GM23338 (cell line): ENCODE measurements around the gene SLAMF6. TPM values are rescaled to one million over a fixed set of nuclear protein-coding genes. Genes with fewer than 3 reads are reported as not detected.

Source experiments
- CREB1 ChIP-seq: fragments of 250-450 bp; sonication (Bioruptor Pico); IDR thresholded peaks from 2 replicates; pipeline ENCODE4 v1.5.0; 2020; ENCODE audit warnings: low read depth, mild to moderate bottlenecking, moderate library complexity
- EZH2 ChIP-seq: fragments of 200-600 bp; sonication (generic); IDR thresholded peaks from one replicate; pipeline ENCODE4 v1.8.0; 2017; ENCODE audit warnings: antibody characterized with exemption, mild to moderate bottlenecking, low read depth; ENCODE audit not compliant: unreplicated experiment
- EZH2phosphoT487 ChIP-seq: fragments of 200-600 bp; sonication (generic); IDR thresholded peaks from one replicate; pipeline ENCODE4 v1.8.1; 2018; ENCODE audit warnings: antibody characterized with exemption; ENCODE audit not compliant: unreplicated experiment
- JUNB ChIP-seq: IDR thresholded peaks from one replicate; pipeline ENCODE4 v1.6.1; 2016; ENCODE audit warnings: antibody characterized with exemption; ENCODE audit not compliant: unreplicated experiment
- POLR2AphosphoS5 ChIP-seq: IDR thresholded peaks from 2 replicates; pipeline ENCODE4 v1.6.1; 2016; ENCODE audit warnings: antibody characterized with exemption, low read depth
- REST ChIP-seq: IDR thresholded peaks from one replicate; pipeline ENCODE4 v1.6.1; 2018; ENCODE audit warnings: antibody characterized with exemption; ENCODE audit not compliant: unreplicated experiment
- STAT1 ChIP-seq: IDR thresholded peaks from one replicate; pipeline ENCODE4 v1.6.1; 2016; ENCODE audit warnings: antibody characterized with exemption; ENCODE audit not compliant: unreplicated experiment
- ZNF462 ChIP-seq: fragments of 250-450 bp; sonication (Bioruptor Pico); IDR thresholded peaks from 2 replicates; pipeline ENCODE4 v1.5.0; 2020; ENCODE audit warnings: mild to moderate bottlenecking, moderate library complexity
- polyA plus RNA-seq: library from polyadenylated mRNA; unstranded; fragments of >200 nt; fragmentation: Nextera tagmentation; extraction: Ambion mirVana; gene quantifications from 2 replicates; pipeline ENCODE4 v1.2.1, GENCODE V29; 2016
- total RNA-seq: library from RNA; depleted of rRNA; stranded (reverse); fragments of >200 nt; shearing (Covaris generic); gene quantifications from 2 replicates; pipeline ENCODE4 v1.2.3, GENCODE V29; 2014

Gene SLAMF6
- total and polyA plus RNA-seq, 2 experiments from 2014 or later: not detected

DNA sequence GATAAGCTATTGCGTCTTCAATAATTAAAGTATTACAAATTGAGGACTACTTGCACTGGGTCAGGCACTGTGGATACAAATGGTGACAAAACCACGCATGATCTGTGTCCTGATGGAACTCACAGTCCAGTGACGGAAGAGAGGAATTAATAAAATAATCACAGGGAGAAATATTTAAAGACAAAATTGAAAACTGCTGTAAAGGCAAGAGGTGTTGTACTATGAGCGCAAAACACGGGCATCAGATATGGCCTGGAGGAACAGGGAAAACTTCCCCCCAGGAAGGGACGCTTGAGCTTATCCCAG lies 16.6 kb upstream of the SLAMF6 start (continued):
- TF ChIP-seq ZNF462 (CRISPR knock-in tag): no peak
- no peak for TF ChIP-seq CREB1 (CRISPR knock-in tag)
- TF ChIP-seq EZH2phosphoT487: no peak
- TF ChIP-seq POLR2AphosphoS5: no peak
- TF ChIP-seq STAT1: no peak
- no peak for TF ChIP-seq JUNB
- TF ChIP-seq REST: no peak
- no peak for TF ChIP-seq EZH2
